ENCODE results near the gene C16orf92.
A peak's percentile ranks its signal among the peaks of the same experiment; 100 is the strongest.
"Not testable (repeated sequence)": the region's sequence is repeated elsewhere in the genome, so short reads cannot be mapped to it uniquely, and the experiment has no call there.

C16orf92 gene

GRCh38 chr16:30032083-30032819, 9.3 kb downstream of the C16orf92 start:
- TF ChIP-seq, protein P1, sequence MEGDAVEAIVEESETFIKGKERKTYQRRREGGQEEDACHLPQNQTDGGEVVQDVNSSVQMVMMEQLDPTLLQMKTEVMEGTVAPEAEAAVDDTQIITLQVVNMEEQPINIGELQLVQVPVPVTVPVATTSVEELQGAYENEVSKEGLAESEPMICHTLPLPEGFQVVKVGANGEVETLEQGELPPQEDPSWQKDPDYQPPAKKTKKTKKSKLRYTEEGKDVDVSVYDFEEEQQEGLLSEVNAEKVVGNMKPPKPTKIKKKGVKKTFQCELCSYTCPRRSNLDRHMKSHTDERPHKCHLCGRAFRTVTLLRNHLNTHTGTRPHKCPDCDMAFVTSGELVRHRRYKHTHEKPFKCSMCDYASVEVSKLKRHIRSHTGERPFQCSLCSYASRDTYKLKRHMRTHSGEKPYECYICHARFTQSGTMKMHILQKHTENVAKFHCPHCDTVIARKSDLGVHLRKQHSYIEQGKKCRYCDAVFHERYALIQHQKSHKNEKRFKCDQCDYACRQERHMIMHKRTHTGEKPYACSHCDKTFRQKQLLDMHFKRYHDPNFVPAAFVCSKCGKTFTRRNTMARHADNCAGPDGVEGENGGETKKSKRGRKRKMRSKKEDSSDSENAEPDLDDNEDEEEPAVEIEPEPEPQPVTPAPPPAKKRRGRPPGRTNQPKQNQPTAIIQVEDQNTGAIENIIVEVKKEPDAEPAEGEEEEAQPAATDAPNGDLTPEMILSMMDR (IDR thresholded peaks at IDR 0.05): peak; percentile 90
- Histone ChIP-seq H3K36me3 (ENCODE audit: control insufficient read depth, insufficient read depth, low read length) (no peaks in the 10 kb centered on the region), H3K9ac (no peak overlapping the region), H3K27me3 (ENCODE audit: control insufficient read depth, insufficient read depth, low read length) (no peaks in the 10 kb centered on the region), H3K4me3 (ENCODE audit: low read depth, low read length) (no peak overlapping the region), H2AFZ (peak overlapping the region; percentile 42), H3K4me1 (peaks cover 15% of the 10 kb centered on the region), H3K9me3 (ENCODE audit: control insufficient read depth, low read length) (no peaks in the 10 kb centered on the region), H3K4me2 (ENCODE audit: low read length) (no peak overlapping the region), H3K79me2 (no peaks in the 10 kb centered on the region), H3K27ac (no peak overlapping the region)

DNA sequence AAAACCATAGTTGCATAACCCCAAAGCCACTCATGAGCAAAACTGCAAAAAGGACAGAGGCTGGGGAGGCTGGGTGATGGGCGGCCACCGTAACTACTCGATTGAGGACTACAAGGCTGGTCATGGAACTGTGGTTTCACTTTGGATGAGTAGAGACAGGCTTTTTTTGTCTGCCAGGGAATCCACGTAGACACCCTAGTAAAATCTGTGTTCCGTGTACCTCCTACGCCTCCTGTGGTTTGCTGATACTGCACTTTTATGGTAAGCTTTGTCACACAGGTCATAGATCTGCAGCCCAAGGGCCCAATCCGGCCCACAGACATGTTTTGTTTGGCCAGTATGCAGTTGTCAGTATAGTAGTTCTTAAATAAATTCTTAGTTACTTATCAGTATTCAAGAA, 10.3 kb downstream of the C16orf92 start:
- Histone ChIP-seq H3K36me3 (ENCODE audit: control insufficient read depth, insufficient read depth, low read length) (no peaks in the 10 kb centered on the region), H2AFZ (no peak overlapping the region), H3K4me2 (ENCODE audit: low read length) (no peak overlapping the region), H3K9me3 (ENCODE audit: control insufficient read depth, low read length) (no peaks in the 10 kb centered on the region), H3K27me3 (ENCODE audit: control insufficient read depth, insufficient read depth, low read length) (no peaks in the 10 kb centered on the region), H3K4me1 (peaks cover 11% of the 10 kb centered on the region), H3K4me3 (ENCODE audit: low read depth, low read length) (no peak overlapping the region), H3K79me2 (no peaks in the 10 kb centered on the region), H3K27ac (no peak overlapping the region), H3K9ac (no peak overlapping the region)
- TF ChIP-seq, protein P1 (IDR thresholded peaks at IDR 0.05): no peak

GRCh38 chr16:30040221-30040620, 17.2 kb downstream of the C16orf92 start:
- Histone ChIP-seq H2AFZ (no peak overlapping the region), H3K27ac (no peak overlapping the region), H3K4me2 (ENCODE audit: low read length) (no peak overlapping the region), H3K9ac (no peak overlapping the region), H3K79me2 (no peaks in the 10 kb centered on the region), H3K36me3 (ENCODE audit: control insufficient read depth, insufficient read depth, low read length) (no peaks in the 10 kb centered on the region), H3K4me1 (no peaks in the 10 kb centered on the region), H3K4me3 (ENCODE audit: low read depth, low read length) (no peak overlapping the region), H3K27me3 (ENCODE audit: control insufficient read depth, insufficient read depth, low read length) (no peaks in the 10 kb centered on the region), H3K9me3 (ENCODE audit: control insufficient read depth, low read length) (no peaks in the 10 kb centered on the region)
- TF ChIP-seq, protein P1 (IDR thresholded peaks at IDR 0.05): no peak

GRCh38 chr16:30040690-30041089, 17.7 kb downstream of the C16orf92 start:
- H3K27me3 ChIP-seq (ENCODE audit: control insufficient read depth, insufficient read depth, low read length); H2AFZ ChIP-seq; H3K36me3 ChIP-seq (ENCODE audit: control insufficient read depth, insufficient read depth, low read length); H3K4me3 ChIP-seq (ENCODE audit: low read depth, low read length); H3K4me1 ChIP-seq; H3K9ac ChIP-seq; H3K79me2 ChIP-seq; H3K4me2 ChIP-seq (ENCODE audit: low read length); H3K9me3 ChIP-seq (ENCODE audit: control insufficient read depth, low read length); H3K27ac ChIP-seq: not testable (repeated sequence)

GRCh38 chr16:30041841-30042240, 18.8 kb downstream of the C16orf92 start:
- Histone ChIP-seq H3K27me3 (ENCODE audit: control insufficient read depth, insufficient read depth, low read length) (no peaks in the 10 kb centered on the region), H3K36me3 (ENCODE audit: control insufficient read depth, insufficient read depth, low read length) (no peaks in the 10 kb centered on the region), H2AFZ (no peak overlapping the region), H3K9ac (no peak overlapping the region), H3K27ac (no peak overlapping the region), H3K4me3 (ENCODE audit: low read depth, low read length) (no peak overlapping the region), H3K9me3 (ENCODE audit: control insufficient read depth, low read length) (no peaks in the 10 kb centered on the region), H3K4me1 (no peaks in the 10 kb centered on the region), H3K4me2 (ENCODE audit: low read length) (no peak overlapping the region), H3K79me2 (no peaks in the 10 kb centered on the region)
- TF ChIP-seq, protein P1 (IDR thresholded peaks at IDR 0.05): peak; percentile 38
